Measurements from ENCODE around the gene ATRIP. TPM values are rescaled to one million over a fixed set of nuclear protein-coding genes. Genes with fewer than 3 reads are reported as not detected.

Gene ATRIP
- total and polyA plus RNA-seq, 2 of the 4 experiments (the other 2 are of a cell fraction) = 6.8 to 10.8 TPM

DNA sequence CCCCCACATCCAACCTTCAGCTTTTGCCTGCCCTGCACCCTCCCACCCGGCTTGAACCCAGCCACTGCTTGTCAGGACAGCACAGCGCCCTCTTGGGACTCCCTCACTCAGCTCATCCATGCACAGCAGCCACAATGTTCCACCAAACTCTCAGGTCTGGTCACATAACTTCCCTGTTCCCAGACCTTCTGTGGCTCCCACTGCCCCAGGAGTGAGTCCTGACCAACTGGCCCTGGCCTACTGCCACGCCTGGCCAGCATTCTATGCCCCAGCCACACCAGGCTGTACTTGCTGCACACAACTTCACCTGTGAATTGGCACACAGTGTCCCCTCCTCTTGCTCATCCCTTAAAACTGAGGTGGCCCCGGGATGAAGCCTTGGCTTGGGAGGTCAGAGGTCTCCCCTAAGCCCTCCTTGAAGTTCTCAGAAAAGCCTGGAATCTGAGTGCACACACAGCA is 37.7 kb upstream of the ATRIP start:
- no peaks in the 10 kb centered on the region for H3K9me3 ChIP-seq (ENCODE audit: control insufficient read depth, insufficient read depth, low read length)
- H3K9ac ChIP-seq (ENCODE audit: low read depth, low read length) = no peak overlapping the region
- H3K23ac ChIP-seq (ENCODE audit: low read depth, low read length) = no peak overlapping the region
- no peak overlapping the region for H3K4ac ChIP-seq (ENCODE audit: low read depth, low read length)
- H3K4me3 ChIP-seq (ENCODE audit: insufficient read depth, low read depth, low read length) = no peak overlapping the region
- POLR2A ChIA-PET (ENCODE audit: unreplicated experiment) = no interaction called here
- no TSS peak for BruUV-seq (replicated peaks)
- no peak overlapping the region for H2AK9ac ChIP-seq (replicated peaks; ENCODE audit: low read depth, low read length, poor library complexity)
- no peak overlapping the region for H3K56ac ChIP-seq (ENCODE audit: extremely low read depth, insufficient read depth, low read length)
- H4K8ac ChIP-seq (ENCODE audit: low read depth in 2 of 2, low read length in 2 of 2) = no peak overlapping the region
- ATAC-seq (ENCODE audit: low read depth) (no peak), DNase-seq (no peak)
- no peaks in the 10 kb centered on the region for H3K79me1 ChIP-seq (ENCODE audit: low read depth in 1 of 2, low read length in 2 of 2)
- H4K20me1 ChIP-seq (ENCODE audit: insufficient read depth, low read length) = no peaks in the 10 kb centered on the region
- H2BK15ac ChIP-seq (ENCODE audit: low read depth, low read length) = no peak overlapping the region
- no peak overlapping the region for H2BK5ac ChIP-seq (ENCODE audit: low read depth, low read length, poor library complexity, severe bottlenecking)
- no peak overlapping the region for H3K14ac ChIP-seq (replicated peaks; ENCODE audit: low read depth, low read length)
- H2BK20ac ChIP-seq (ENCODE audit: low read depth, low read length) = no peak overlapping the region
- H3K4me1 ChIP-seq (ENCODE audit: control insufficient read depth, insufficient read depth, low read length) = no peaks in the 10 kb centered on the region
- TF ChIP-seq SMC3 (IDR thresholded peaks at IDR 0.05; ENCODE audit: low read depth, low read length) (no peak), RCOR1 (IDR thresholded peaks at IDR 0.05; ENCODE audit: insufficient replicate concordance, low read length) (no peak), FOS (IDR thresholded peaks at IDR 0.05; ENCODE audit: low read depth, low read length) (no peak), CHD1 (IDR thresholded peaks at IDR 0.05; ENCODE audit: low read depth, low read length) (no peak), CEBPB (IDR thresholded peaks at IDR 0.05; ENCODE audit: low read depth, low read length) (no peak), NFE2L2 (IDR thresholded peaks at IDR 0.05; ENCODE audit: low read depth, low read length) (no peak), MXI1 (IDR thresholded peaks at IDR 0.05; ENCODE audit: borderline replicate concordance, low read depth, low read length) (no peak), RFX5 (IDR thresholded peaks at IDR 0.05; ENCODE audit: low read depth, low read length) (no peak)
- TF ChIP-seq, protein P1, sequence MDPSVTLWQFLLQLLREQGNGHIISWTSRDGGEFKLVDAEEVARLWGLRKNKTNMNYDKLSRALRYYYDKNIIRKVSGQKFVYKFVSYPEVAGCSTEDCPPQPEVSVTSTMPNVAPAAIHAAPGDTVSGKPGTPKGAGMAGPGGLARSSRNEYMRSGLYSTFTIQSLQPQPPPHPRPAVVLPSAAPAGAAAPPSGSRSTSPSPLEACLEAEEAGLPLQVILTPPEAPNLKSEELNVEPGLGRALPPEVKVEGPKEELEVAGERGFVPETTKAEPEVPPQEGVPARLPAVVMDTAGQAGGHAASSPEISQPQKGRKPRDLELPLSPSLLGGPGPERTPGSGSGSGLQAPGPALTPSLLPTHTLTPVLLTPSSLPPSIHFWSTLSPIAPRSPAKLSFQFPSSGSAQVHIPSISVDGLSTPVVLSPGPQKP (IDR thresholded peaks at IDR 0.05; ENCODE audit: borderline replicate concordance, low read depth, low read length) = no peak
- H2AK5ac ChIP-seq (ENCODE audit: low read depth, low read length) = no peak overlapping the region
- H3K4me2 ChIP-seq (ENCODE audit: low read depth, low read length) = no peak overlapping the region
- in situ Hi-C loops (cut with MboI; ENCODE audit: low sequenced_read_pairs) (no loop called here), dilution Hi-C loops (cut with HindIII; ENCODE audit: low sequenced_read_pairs, unreplicated experiment) (no loop called here), intact Hi-C loops (cut with micrococcal nuclease) (no loop called here)
- no peak overlapping the region for H2AFZ ChIP-seq (replicated peaks; ENCODE audit: low read length, poor library complexity)
- H2BK120ac ChIP-seq (ENCODE audit: low read depth, low read length) = no peak overlapping the region
- 81% methylated on average over 2 of the region's 4 CpGs; no CpG with 5 or more reads in 1 of the 2 experiments for WGBS, 2 experiments (ENCODE audit: extremely low coverage in 2 of 2, insufficient read length in 1 of 2)
- no peak overlapping the region for H3K18ac ChIP-seq (ENCODE audit: low read depth, low read length)
- H3K36me3 ChIP-seq (ENCODE audit: control insufficient read depth, insufficient read depth, low read length) = peaks cover 79% of the 10 kb centered on the region
- no peaks in the 10 kb centered on the region for H3K27me3 ChIP-seq (ENCODE audit: control insufficient read depth, insufficient read depth, low read length)
- no peak overlapping the region for H3K27ac ChIP-seq (ENCODE audit: insufficient read depth, low read length)
- CTCF ChIA-PET = no interaction called here
- H4K91ac ChIP-seq (ENCODE audit: insufficient read depth, low read depth, low read length) = no peak overlapping the region
- no peaks in the 10 kb centered on the region for H3K9me1 ChIP-seq (ENCODE audit: insufficient read depth, low read length)
- H4K5ac ChIP-seq (ENCODE audit: low read depth, low read length) = no peak overlapping the region

All from IMR-90 (cell line).